GM12878 (cell line): ENCODE results near the gene CHD6.

Experiments used
- ATF7 ChIP-seq: fragments of 450-650 bp; IDR thresholded peaks from 2 replicates; pipeline ENCODE4 v1.6.1; 2016; ENCODE audit warnings: low read depth, mild to moderate bottlenecking
- CTCF ChIP-seq, 3 experiments: IDR thresholded peaks in 2 of 3; conservative IDR thresholded peaks in 1 of 3; 2 replicates each; pipeline ENCODE4 v1.5.1; 2011; ENCODE audit warnings: low read depth in 3 of 3, low read length in 3 of 3, mild to moderate bottlenecking in 3 of 3, control low read depth in 2 of 3, moderate library complexity in 2 of 3, inconsistent platforms in 1 of 3, mixed read lengths in 1 of 3; ENCODE audit not compliant: control insufficient read depth in 2 of 3, insufficient read depth in 1 of 3; ENCODE audit errors: extremely low read depth in 1 of 3
- SUZ12 ChIP-seq: fragments of 200-600 bp; sonication (generic); IDR thresholded peaks from one replicate; pipeline ENCODE4 v1.6.1; 2018; ENCODE audit warnings: antibody characterized with exemption, mild to moderate bottlenecking; ENCODE audit not compliant: unreplicated experiment

GRCh38 chr20:41428285-41428684, 189.9 kb downstream of the CHD6 start:
- TF ChIP-seq ATF7 (no peak), CTCF (IDR thresholded peaks at IDR 0.05 in 2 of 3, conservative IDR thresholded peaks at IDR 0.05 in 1 of 3; ENCODE audit: control insufficient read depth in 2 of 3, extremely low read depth in 1 of 3, insufficient read depth in 1 of 3, low read depth in 3 of 3, low read length in 3 of 3) (no peak), SUZ12 (no peak)
